HepG2 (cell line): ENCODE data around the gene CCDC121.
"Not testable (repeated sequence)": the region's sequence is repeated elsewhere in the genome, so short reads cannot be mapped to it uniquely, and the experiment has no call there.

Source experiments
- ASH2L ChIP-seq: fragments of 300-600, 200-600 bp; sonication (generic); IDR thresholded peaks from 2 replicates; pipeline ENCODE4 v1.7.0; 2017; ENCODE audit warnings: low read depth, mild to moderate bottlenecking, moderate library complexity, mixed read lengths, low read length; ENCODE audit not compliant: insufficient read length
- CTCF ChIP-seq: sonication (generic); formaldehyde crosslinking; IDR thresholded peaks from 2 replicates; pipeline ENCODE4 v1.5.0; 2020; ENCODE audit warnings: mild to moderate bottlenecking, missing genetic modification reagents, moderate library complexity
- NFIC ChIP-seq: IDR thresholded peaks from 2 replicates; pipeline ENCODE4 v1.6.1; 2012; ENCODE audit warnings: mild to moderate bottlenecking, low read length, inconsistent platforms
- SUZ12 ChIP-seq: fragments of 150-350 bp; IDR thresholded peaks from 2 replicates; pipeline ENCODE4 v1.6.1; 2014; ENCODE audit warnings: low read depth, low read length
- ZNF24 ChIP-seq: fragments of 450-650 bp; IDR thresholded peaks from 2 replicates; pipeline ENCODE4 v1.6.1; 2017; ENCODE audit warnings: antibody characterized with exemption, mild to moderate bottlenecking
- ZNF3 ChIP-seq: IDR thresholded peaks from 2 replicates; pipeline ENCODE4 v1.7.0; 2017; ENCODE audit warnings: inconsistent platforms
- ZNF800 ChIP-seq: sonication (generic); formaldehyde crosslinking; IDR thresholded peaks from 2 replicates; pipeline ENCODE4 v1.4.0; 2020; ENCODE audit warnings: missing genetic modification reagents
- TF ChIP-seq, protein P1 (sequence below), 2 experiments: IDR thresholded peaks; 2 replicates each; pipeline ENCODE4 v1.6.1; 2011 to 2012; ENCODE audit warnings: low read length in 2 of 2, borderline replicate concordance in 1 of 2, low read depth in 1 of 2, mild to moderate bottlenecking in 1 of 2, moderate library complexity in 1 of 2
- TF ChIP-seq, protein P2 (sequence below): sonication (generic); formaldehyde crosslinking; IDR thresholded peaks from 2 replicates; pipeline ENCODE4 v1.4.0; 2020; ENCODE audit warnings: low read depth, missing genetic modification reagents

- not testable (repeated sequence) for TF ChIP-seq ZNF3; SUZ12; CTCF (CRISPR knock-in tag); ZNF24; ASH2L; ZNF800 (CRISPR knock-in tag); NFIC
- TF ChIP-seq, protein P1, sequence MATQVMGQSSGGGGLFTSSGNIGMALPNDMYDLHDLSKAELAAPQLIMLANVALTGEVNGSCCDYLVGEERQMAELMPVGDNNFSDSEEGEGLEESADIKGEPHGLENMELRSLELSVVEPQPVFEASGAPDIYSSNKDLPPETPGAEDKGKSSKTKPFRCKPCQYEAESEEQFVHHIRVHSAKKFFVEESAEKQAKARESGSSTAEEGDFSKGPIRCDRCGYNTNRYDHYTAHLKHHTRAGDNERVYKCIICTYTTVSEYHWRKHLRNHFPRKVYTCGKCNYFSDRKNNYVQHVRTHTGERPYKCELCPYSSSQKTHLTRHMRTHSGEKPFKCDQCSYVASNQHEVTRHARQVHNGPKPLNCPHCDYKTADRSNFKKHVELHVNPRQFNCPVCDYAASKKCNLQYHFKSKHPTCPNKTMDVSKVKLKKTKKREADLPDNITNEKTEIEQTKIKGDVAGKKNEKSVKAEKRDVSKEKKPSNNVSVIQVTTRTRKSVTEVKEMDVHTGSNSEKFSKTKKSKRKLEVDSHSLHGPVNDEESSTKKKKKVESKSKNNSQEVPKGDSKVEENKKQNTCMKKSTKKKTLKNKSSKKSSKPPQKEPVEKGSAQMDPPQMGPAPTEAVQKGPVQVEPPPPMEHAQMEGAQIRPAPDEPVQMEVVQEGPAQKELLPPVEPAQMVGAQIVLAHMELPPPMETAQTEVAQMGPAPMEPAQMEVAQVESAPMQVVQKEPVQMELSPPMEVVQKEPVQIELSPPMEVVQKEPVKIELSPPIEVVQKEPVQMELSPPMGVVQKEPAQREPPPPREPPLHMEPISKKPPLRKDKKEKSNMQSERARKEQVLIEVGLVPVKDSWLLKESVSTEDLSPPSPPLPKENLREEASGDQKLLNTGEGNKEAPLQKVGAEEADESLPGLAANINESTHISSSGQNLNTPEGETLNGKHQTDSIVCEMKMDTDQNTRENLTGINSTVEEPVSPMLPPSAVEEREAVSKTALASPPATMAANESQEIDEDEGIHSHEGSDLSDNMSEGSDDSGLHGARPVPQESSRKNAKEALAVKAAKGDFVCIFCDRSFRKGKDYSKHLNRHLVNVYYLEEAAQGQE (IDR thresholded peaks at IDR 0.05; ENCODE audit: borderline replicate concordance in 1 of 2, low read depth in 1 of 2, low read length in 2 of 2), result not testable (repeated sequence)
- TF ChIP-seq, protein P2, sequence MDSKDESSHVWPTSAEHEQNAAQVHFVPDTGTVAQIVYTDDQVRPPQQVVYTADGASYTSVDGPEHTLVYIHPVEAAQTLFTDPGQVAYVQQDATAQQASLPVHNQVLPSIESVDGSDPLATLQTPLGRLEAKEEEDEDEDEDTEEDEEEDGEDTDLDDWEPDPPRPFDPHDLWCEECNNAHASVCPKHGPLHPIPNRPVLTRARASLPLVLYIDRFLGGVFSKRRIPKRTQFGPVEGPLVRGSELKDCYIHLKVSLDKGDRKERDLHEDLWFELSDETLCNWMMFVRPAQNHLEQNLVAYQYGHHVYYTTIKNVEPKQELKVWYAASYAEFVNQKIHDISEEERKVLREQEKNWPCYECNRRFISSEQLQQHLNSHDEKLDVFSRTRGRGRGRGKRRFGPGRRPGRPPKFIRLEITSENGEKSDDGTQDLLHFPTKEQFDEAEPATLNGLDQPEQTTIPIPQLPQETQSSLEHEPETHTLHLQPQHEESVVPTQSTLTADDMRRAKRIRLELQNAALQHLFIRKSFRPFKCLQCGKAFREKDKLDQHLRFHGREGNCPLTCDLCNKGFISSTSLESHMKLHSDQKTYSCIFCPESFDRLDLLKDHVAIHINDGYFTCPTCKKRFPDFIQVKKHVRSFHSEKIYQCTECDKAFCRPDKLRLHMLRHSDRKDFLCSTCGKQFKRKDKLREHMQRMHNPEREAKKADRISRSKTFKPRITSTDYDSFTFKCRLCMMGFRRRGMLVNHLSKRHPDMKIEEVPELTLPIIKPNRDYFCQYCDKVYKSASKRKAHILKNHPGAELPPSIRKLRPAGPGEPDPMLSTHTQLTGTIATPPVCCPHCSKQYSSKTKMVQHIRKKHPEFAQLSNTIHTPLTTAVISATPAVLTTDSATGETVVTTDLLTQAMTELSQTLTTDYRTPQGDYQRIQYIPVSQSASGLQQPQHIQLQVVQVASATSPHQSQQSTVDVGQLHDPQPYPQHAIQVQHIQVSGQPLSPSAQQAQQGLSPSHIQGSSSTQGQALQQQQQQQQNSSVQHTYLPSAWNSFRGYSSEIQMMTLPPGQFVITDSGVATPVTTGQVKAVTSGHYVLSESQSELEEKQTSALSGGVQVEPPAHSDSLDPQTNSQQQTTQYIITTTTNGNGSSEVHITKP (CRISPR knock-in tag), result not testable (repeated sequence)
Observed at GRCh38 chr2:27630257-27630656, 1.4 kb upstream of the CCDC121 start.
